GM21717 (cell line): Measurements from ENCODE around the gene RPN1.
"Not testable (repeated sequence)": the region's sequence is repeated elsewhere in the genome, so short reads cannot be mapped to it uniquely, and the experiment has no call there.

ENCODE experiments used
- ATAC-seq: cut with Tn5 transposase; IDR thresholded peaks from one replicate; pipeline ENCODE4 v1.9.1; 2021; ENCODE audit warnings: mild to moderate bottlenecking, moderate library complexity; ENCODE audit not compliant: unreplicated experiment

The RPN1 gene

GRCh38 chr3:128653383-128653992 is 2.9 kb upstream of the RPN1 start:
- not testable (repeated sequence) for ATAC-seq

GRCh38 chr3:128648940-128649663 is 1.5 kb downstream of the RPN1 start:
- ATAC-seq: no peak

DNA sequence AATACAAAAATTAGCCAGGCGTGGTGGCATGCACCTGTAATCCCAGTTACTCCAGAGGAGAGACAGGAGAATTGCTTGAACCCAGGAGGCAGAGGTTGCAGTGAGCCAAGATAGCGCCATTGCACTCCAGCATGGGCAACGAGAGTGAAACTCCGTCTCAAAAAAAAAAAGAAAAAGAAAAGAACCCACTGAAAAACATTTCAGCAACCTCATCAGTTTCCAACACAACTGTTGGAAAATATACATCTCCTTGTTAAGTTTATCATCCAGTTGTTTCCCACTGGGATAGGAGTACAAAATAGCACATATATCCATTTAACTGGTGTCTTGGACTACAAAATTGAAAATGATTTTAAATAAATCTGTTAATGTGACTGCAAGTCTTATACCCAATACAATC is 2.2 kb downstream of the RPN1 start:
- ATAC-seq: no peak

GRCh38 chr3:128647307-128647706 is 3.3 kb downstream of the RPN1 start:
- no peak for ATAC-seq

DNA sequence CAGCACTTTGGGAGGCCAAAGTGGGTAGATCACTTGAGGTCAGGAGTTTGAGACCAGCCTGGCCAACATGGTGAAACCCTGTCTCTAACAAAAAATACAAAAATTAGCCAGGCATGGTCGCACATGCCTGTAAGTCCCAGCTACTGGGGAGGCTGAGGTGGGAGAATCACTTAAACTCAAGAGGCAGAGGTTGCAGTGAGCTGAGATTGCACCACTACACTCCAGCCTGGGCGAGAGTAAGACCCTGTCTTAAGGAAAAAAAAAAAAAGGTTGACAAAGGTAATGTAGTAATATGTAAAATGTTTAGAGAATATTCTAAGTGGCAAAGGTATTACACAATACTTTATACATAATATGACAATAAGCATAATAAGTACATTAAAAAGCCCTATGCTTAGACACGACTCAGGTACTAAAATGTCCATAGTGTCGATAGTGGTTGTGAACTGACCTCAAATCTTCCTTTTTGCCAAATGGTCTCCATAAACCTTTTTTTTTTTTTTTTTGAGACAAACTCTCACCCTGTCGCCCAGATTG is 16.5 kb downstream of the RPN1 start:
- ATAC-seq: no peak

- ATAC-seq: no peak
Measured at GRCh38 chr3:128632301-128632700, 18.3 kb downstream of the RPN1 start.

- no peak for ATAC-seq
Measured at GRCh38 chr3:128629936-128630335, 20.7 kb downstream of the RPN1 start.

- no peak for ATAC-seq
Measured at GRCh38 chr3:128625409-128625945, 25.1 kb downstream of the RPN1 start.

GRCh38 chr3:128624526-128625138 is 26.0 kb downstream of the RPN1 start:
- ATAC-seq: no peak

- ATAC-seq: no peak
Measured at GRCh38 chr3:128623762-128624176, 26.8 kb downstream of the RPN1 start.

GRCh38 chr3:128621931-128622330 is 28.7 kb downstream of the RPN1 start:
- ATAC-seq: no peak

GRCh38 chr3:128621234-128621633 is 29.4 kb downstream of the RPN1 start:
- no peak for ATAC-seq

GRCh38 chr3:128620268-128620691 is 30.3 kb downstream of the RPN1 start:
- no peak for ATAC-seq

DNA sequence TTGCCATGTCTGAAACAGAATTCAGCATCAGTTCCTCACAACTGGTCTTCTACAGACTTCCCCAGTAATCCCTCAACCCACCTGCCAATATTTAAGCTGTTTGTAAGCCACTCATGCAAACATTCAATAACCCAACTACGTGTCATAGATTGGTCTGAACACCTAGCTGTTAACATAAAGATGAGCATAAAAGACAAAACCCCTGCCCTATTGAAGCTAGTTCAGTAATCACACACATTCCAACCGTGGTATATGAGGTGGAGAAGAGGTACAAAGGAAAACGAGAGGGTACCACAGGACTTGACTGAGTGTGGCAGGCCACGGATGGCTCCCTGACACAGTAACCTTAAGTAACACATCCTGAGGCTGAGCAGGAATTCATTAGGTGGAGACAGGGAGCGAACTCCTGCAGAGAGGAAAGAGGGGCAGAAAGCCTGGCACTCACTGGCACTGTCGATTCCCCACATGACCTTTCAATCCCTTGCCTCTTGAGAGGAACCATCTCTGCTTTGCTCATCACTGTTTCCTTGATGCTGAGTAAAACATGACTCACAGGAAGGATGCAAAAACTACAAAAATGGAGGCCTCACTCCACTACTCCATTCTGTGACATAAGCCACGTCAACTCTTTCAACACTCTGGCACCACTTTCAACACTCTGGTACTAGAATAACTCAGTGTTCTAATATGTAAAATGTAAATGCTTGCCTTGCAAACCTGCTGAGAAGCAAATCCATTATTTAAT is 31.3 kb downstream of the RPN1 start:
- ATAC-seq: no peak

- no peak for ATAC-seq
Measured at GRCh38 chr3:128618398-128618726, 32.3 kb downstream of the RPN1 start.

- peak; percentile 69 for ATAC-seq
Measured at GRCh38 chr3:128617557-128618397, 32.8 kb downstream of the RPN1 start.

- ATAC-seq: no peak
Measured at GRCh38 chr3:128617270-128617556, 33.4 kb downstream of the RPN1 start.

DNA sequence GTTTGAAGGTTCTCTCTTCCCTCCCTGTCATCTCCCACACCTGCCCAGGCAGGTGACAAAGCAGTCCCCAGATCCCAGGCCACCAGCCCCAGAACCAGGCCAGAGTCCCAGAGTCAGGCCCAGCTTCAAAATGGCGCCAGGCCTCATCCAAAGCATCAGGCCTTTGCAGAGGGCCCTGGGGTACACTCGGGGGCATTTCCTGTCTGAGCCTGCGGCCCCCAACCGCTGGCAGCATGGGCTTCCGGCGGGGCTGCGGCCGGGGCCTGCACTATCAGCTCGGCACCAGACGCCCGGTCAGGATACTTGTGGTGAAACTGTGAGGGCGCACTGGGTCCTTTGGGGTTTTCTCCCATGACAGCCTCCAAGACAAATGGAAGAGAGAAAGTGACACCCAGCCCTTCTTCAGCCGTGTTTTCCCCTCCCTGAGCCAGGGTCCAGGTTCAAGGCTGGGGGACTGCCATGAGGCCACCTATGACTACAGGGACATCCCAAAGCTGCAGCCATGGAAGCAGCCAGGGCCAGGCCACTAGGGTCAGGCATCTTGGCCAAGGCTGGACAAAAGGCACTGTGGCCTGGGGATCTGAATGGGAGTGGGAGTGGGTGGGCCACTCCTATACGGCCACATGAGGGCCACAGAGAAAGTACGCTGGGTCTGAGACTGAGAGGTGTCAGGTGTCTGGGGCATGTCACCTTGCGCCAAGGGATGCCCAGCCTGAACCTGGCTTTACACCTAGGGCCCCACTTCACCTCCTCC is 33.9 kb downstream of the RPN1 start:
- no peak for ATAC-seq

DNA sequence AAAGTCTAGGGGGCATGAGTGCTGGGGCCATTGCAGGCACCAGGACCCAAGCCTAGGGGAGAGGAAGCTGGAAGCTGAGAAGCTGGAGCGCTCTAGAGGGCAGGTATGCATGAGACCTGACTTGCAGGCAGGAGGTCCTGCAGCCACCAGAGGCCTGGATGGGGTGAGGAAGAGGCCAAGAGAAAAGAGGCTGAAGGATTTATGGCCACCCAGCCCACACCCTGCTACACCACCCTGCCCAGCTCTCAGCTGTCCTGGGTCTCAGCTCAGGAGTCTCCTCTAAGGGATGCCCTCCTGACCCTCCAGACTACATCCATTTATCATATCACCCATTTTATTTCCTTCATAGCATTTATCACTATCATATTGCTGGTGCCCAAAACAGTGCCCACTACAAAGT is 36.5 kb downstream of the RPN1 start:
- no peak for ATAC-seq
